Activated CD4-positive, alpha-beta T cell treated with anti-CD3 and anti-CD28 coated beads for 1 hour (primary cell): ENCODE results near the gene SERPINB6.
"Not testable (repeated sequence)": the region's sequence is repeated elsewhere in the genome, so short reads cannot be mapped to it uniquely, and the experiment has no call there.

Experiments
- DNase-seq: peaks from one replicate; pipeline ENCODE4 v3.0.0-alpha.2; 2020

The SERPINB6 gene

DNA sequence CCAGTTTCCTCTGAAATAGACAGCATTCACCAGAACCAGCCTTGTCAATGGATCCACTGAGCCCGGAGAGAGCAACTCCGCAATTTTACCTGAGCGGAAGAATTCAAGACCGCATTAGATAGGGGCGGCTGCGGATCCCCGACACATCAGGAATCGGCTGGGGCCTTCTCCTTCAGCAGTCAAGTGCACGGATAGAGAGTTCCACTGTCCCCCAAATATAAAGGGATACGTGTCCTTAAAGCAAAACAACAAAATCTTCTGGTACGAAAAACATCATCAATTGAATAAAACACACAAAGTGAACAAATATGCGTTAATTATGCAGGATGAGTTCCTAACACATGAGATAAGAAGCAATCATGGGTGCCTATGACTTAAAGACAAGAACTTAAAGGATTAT lies 18.3 kb downstream of the SERPINB6 start:
- DNase-seq: no peak

DNA sequence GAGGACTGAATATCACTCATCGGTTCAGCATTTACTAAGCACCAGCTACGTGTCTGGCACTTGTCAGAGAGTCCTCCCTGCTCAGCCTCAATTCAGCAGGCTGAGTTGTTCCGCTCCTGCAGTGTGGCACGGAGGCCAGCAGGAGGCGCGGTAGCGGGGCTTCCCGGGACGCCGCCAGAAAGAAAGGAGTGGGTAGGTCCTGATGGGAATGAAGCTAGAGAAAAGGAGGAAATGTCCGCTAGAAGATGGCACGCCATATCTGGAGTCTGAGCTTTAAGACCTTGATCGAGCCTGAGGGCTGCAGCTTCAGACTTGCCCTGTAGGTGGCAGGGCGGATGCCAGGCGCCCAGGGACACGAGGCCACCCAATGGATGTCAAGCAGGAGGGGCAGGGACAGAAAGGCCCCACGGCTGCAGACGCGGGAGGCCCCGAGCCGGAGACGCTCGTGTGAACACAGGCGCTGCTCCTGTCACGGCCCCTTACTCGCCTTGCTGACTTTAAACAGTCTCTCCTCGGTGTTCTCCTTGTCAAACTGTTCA lies 18.7 kb downstream of the SERPINB6 start:
- peak; percentile 42 for DNase-seq

DNA sequence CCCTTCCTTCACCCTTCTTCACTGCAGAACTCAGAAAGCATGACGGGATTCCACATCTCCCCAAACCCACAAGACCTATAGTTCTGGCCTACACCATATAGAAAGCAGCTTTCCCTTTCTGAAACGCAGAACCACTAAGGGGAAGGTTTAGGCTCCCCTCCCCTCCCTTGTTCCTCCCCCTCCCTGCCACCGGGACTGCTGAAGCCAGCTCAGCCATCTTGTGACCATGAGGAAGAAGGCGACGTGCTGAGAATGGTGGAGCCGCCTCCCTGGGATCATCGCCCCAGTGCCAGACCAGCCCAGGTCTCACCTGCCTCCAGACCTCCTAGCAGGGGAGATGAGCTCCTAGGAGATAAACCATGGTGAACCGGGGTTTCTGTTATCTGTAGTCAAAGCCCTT lies 19.6 kb downstream of the SERPINB6 start:
- no peak for DNase-seq

GRCh38 chr6:2950713-2951112 lies 20.7 kb downstream of the SERPINB6 start:
- DNase-seq: no peak

GRCh38 chr6:2949536-2950083 lies 21.8 kb downstream of the SERPINB6 start:
- no peak for DNase-seq

GRCh38 chr6:2949121-2949520 lies 22.2 kb downstream of the SERPINB6 start:
- no peak for DNase-seq

DNA sequence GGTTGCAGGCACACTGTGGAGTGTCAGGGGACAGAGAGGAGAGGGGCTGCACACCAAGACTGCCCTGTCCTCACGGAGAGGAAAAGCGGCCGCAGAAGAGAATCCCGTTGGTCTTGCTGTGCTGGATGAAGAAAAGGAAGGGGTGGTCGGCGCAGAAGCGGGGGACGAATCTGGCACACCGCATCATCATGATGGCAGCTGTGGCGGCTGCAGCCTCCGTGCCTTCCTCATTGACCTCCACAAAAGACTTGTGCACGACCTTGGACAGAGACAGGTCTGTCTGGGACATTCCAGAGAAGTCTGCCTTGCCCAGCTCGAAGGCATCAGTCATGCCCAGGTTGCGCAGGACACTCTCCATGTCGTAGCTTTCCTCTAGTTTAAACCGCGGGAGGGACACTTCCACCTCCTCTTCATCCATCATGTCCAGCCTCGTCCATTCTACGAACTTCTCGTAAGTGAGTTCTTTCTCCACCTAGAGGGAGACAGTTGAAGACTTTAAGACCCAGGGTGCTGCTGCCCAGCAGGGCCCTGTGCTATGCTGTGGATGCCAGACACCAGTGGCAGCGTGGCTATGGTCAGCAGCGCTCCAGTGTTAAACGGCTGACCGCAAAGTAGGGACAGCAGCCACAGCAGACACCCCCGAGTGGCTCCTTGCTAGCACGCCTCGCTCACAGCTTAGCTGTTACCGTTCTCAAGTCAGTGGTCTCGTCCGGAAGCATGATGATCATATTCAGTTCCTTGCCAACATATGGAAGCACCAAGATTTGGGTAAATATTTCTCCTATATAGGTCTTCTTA lies 22.9 kb downstream of the SERPINB6 start:
- no peak for DNase-seq

DNA sequence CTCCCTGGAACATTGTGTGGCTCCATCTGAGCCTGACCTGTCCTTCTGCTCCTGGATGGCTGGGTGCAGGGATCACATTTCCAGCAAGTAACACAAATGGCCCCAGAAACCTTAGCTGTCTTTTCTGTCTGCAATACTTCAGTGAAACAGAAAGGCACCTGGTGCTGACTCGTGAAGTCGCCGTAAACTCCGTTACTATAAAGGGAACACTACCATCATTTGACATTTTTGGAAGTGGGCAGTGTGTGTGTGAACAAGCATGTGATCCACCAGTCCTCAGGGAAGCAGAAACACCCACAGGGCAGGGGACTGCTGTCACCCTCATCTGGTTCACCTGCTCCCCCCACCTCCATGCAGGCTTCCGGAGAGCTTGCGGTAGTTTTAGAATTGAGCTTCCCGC lies 23.9 kb downstream of the SERPINB6 start:
- no peak for DNase-seq

DNA sequence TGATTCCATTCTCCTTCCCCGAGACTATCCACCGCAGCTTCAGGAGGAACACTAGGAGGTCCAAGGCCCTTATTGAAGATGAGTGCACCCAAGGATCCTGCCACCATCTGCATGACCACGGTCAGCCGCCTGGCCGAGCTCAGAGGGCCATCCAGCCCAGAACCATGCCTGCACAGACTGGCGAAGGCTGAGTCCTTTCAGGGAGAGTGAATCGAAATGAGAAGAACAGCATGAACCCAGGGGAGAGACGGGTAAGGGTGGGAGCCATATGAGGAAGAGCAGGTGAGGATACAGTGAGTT lies 26.3 kb downstream of the SERPINB6 start:
- DNase-seq: no peak

DNA sequence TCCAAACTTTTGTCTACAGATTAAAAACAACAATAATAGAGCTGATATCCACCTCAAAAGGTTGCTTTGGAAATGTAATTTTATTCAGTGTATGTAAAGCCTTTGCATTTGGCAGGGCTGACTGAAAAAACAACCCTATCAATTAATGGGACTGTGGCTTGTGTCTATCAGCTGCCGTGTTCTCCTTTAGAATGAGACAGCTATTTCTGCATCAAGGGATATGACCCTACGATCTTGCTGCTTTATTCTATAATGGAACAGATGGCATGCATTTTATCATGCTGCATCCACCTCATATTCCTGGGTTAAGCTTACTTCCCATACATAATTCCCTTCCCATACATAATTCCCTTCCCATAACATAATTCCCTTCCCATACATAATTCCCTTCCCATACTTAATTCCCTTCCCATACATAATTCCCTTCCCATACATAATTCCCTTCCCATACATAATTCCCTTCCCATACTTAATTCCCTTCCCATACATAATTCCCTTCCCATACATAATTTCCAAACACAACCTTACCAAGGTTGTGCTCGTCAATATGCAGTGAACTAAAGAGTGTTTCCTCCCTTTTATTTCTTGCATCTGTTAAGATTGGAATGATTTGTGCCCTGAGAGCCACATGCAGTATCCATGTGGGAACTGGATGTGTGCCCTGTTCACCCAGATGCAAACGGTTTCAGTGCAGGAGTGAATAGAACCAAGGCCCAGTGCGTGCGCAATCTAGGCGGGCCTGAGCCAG lies 26.8 kb downstream of the SERPINB6 start:
- no peak for DNase-seq

GRCh38 chr6:2943564-2943955 lies 27.8 kb downstream of the SERPINB6 start:
- DNase-seq: no peak

- DNase-seq: no peak
Observed at GRCh38 chr6:2942914-2943563, 28.3 kb downstream of the SERPINB6 start.

- not testable (repeated sequence) for DNase-seq
Observed at GRCh38 chr6:2942116-2942515, 29.3 kb downstream of the SERPINB6 start.

DNA sequence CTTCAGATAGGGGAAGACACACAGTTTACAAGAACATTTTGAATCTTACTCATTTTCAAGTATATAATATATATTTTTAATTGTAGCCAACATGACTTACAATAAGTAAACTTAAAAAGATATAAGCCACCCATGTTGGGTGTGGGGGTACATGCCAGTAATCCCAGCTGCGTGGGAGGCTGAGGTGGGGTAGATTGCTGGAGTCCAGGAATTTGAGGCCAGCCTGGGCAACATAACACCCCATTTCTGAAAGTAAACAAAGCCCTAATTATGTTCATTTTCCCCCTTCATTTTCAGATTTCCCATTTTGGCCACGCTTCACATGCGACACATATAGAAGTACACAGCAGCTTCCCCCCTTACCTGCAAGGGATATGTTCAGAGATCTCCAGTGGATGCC lies 30.5 kb downstream of the SERPINB6 start:
- DNase-seq: no peak

- DNase-seq: peak; percentile 61
Observed at GRCh38 chr6:2940010-2940850, 31.1 kb downstream of the SERPINB6 start.

DNA sequence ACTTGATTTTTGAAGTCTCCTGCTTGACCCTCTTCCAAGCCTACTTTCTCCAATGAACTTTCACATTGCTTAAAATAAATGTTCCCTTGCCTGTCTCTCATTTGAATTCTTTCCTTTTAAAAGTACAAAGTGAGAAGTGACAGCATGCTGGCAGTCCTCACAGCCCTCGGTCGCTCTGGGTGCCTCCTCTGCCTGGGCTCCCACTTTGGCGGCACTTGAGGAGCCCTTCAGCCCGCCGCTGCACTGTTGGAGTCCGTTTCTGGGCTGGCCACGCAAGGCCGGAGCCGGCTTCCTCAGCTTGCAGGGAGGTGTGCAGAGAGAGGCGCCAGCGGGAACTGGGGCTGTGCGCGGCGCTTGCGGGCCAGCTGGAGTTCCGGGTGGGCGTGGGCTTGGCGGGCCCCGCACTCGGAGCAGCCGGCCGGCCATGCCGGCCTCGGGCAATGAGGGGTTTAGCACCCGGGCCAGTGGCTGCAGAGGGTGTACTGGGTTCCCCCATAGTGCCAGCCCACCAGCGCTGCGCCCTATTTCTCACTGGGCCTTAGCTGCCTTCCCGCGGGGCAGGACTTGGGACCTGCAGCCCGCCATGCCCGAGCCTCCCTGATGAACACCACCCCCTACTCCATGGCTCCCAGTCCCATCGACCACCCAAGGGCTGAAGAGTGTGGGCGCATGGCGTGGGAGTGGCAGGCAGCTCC lies 31.9 kb downstream of the SERPINB6 start:
- DNase-seq: no peak

DNA sequence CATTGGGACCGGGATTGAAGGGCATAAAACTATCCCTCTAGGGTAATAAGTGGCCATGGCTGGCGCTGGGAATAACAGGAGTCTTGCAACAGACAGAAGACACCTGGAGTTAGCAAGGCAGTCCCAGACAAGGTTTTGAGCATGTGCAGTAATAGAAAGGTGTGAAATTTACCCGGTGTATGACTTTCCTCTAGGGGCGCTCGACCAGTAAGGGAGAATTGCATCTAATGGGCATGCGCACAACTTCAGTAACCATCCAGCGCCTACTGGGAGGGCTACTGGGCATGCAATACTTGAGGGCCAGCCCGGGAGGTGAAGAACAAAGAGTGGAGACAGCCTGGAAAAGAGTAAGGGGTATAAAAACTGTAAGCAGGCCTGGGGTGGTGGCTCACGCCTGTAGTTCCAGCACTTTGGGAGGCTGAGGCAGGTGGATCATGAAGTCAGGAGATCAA lies 32.7 kb downstream of the SERPINB6 start:
- no peak for DNase-seq

- no peak for DNase-seq
Observed at GRCh38 chr6:2938004-2938631, 33.2 kb downstream of the SERPINB6 start.

DNA sequence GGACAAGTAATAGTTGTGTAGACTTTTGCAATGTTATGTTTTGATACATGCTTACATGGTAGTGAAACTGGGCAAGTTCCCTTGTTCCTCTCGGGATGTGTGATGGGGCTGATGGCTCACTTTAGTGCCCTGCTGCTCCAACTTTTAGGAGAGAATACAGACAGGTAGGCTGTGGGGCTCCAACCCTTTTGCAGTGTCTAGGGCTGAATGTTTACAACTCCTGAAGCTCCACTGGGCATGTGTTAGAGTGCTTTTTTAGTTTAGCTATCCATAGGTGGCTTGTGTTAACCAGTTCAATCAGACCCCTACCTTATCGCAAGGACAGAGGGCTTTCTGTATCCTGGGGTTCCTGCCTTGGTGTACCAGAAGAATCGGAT lies 33.8 kb downstream of the SERPINB6 start:
- DNase-seq: no peak

DNA sequence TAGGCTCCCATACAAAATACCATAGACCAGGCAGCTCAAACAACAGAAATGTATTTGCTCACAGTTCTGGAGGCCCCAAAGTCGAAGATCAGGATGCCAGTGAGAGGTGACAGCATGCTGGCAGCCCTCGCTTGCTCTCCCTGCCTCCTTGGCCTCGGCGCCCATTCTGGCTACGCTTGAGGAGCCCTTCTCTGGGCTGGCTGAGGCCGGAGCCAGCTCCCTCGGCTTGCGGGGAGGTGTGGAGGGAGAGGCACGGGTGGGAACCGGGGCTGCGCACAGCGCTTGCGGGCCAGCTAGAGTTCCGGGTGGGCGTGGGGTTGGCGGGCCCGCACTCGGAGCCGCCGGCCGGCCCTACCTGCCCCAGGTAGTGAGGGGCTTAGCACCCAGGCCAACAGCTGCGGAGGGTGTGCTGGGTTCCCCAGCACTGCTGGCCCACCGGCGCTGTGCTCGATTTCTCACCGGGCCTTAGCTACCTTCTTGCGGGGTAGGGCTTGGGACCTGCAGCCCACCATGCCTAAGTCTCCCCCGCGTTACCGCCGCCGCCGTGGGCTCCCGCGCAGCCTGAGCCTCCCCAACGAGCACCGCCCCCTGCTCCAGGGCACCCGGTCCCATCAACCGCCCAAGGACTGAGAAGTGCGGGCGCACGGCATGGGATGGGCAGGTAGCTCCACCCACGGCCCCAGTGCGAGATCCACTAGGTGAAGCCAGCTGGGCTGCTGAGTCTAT lies 35.6 kb downstream of the SERPINB6 start:
- DNase-seq: no peak

DNA sequence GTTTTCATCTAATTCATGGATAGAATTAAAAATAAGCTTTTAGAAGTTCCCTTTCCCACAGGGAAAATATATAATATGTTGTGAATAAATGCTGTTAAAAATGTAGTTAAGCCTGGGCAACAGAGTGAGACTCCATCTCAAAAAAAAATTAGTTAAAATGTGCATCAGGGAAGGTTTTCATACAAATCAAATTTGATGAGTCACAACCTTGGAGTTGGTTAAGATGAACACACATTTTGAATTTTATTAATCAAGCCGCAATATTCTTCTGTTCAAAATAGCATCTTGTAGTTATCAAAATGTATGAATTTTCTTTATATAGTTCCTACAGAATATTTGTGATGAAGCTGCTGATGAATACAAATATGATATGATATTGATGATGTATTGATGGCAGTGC lies 37.3 kb downstream of the SERPINB6 start:
- DNase-seq: no peak
